ENCODE results near the gene OR5K3.

Gene OR5K3

GRCh38 chr3:98434412-98434811 lies 43.9 kb downstream of the OR5K3 start:
- no peaks in the 10 kb centered on the region for H3K27me3 ChIP-seq (ENCODE audit: insufficient read depth, poor library complexity, severe bottlenecking)
- DNase-seq (ENCODE audit: low read depth in 1 of 2, low spot score in 1 of 2) = no peak
- TF ChIP-seq GABPA (IDR thresholded peaks at IDR 0.05; ENCODE audit: low read depth) = no peak
- peak; percentile 57 for TF ChIP-seq REST (IDR thresholded peaks at IDR 0.05; ENCODE audit: insufficient replicate concordance, low read depth)
- H3K4me3 ChIP-seq (replicated peaks; ENCODE audit: insufficient read depth, low read length) = no peak overlapping the region
- H3K27ac ChIP-seq (replicated peaks) = no peak overlapping the region

- TF ChIP-seq REST (IDR thresholded peaks at IDR 0.05; ENCODE audit: insufficient replicate concordance, low read depth) (no peak), POLR2AphosphoS5 (IDR thresholded peaks at IDR 0.05; ENCODE audit: low read depth) (no peak), SPI1 (IDR thresholded peaks at IDR 0.05; ENCODE audit: borderline replicate concordance, low read depth) (no peak), CTCF (IDR thresholded peaks at IDR 0.05; ENCODE audit: insufficient read depth, low read length) (no peak)
- no peak for DNase-seq (ENCODE audit: low read depth in 1 of 2, low spot score in 1 of 2)
These were observed 49.8 kb downstream of the OR5K3 start for GRCh38 chr3:98440283-98440682.

More at GRCh38 chr3:98440283-98440682, 49.8 kb downstream of the OR5K3 start:
- no peak overlapping the region for H3K27ac ChIP-seq (replicated peaks)
- H3K27me3 ChIP-seq (ENCODE audit: insufficient read depth, poor library complexity, severe bottlenecking) = peaks cover 5% of the 10 kb centered on the region
- H3K4me3 ChIP-seq (replicated peaks; ENCODE audit: insufficient read depth, low read length) = no peak overlapping the region

All from HL-60 (cell line).